Adrenal gland (tissue), 5 donors: ENCODE results near the gene ARHGEF17.

Source experiments
- CTCF ChIP-seq, 6 experiments: fragments of 450-650 bp in 4 of 6; fragments of 200-600 bp in 2 of 6; sonication (generic) in 1 of 6; IDR thresholded peaks; 1 replicate in 5 of 6; 2 replicates in 1 of 6; pipeline versions ENCODE4 v1.5.1 to v1.8.0; 2016 to 2021; ENCODE audit warnings: antibody characterized with exemption in 6 of 6, mild to moderate bottlenecking in 2 of 6, moderate library complexity in 1 of 6
- POLR2A ChIP-seq, 2 donors: fragments of 450-650 bp; IDR thresholded peaks; one replicate each; pipeline ENCODE4 v1.6.1; 2017; ENCODE audit warnings: antibody characterized with exemption in 2 of 2, mild to moderate bottlenecking in 2 of 2, moderate library complexity in 1 of 2
- donor health status: DM: no; HTN: no; CAD: no.

- no peak for TF ChIP-seq CTCF (IDR thresholded peaks at IDR 0.05)
- no peak for TF ChIP-seq POLR2A (IDR thresholded peaks at IDR 0.05)
Measured at GRCh38 chr11:73265278-73265810, 42.7 kb upstream of the ARHGEF17 start.
